DMS79 treated with DMSO at 0.1 percent for 48 hours (cell line): Measurements from ENCODE around the gene KRTAP5-4.
"Not testable (repeated sequence)": the region's sequence is repeated elsewhere in the genome, so short reads cannot be mapped to it uniquely, and the experiment has no call there.

Experiments used
- DNase-seq: peaks from one replicate; lab custom pipeline; 2025; lab: John Stamatoyannopoulos, UW

The KRTAP5-4 gene

GRCh38 chr11:1637628-1638027 is 15.7 kb upstream of the KRTAP5-4 start:
- no peak for DNase-seq

- no peak for DNase-seq
Measured at GRCh38 chr11:1636291-1636950, 14.5 kb upstream of the KRTAP5-4 start.

- no peak for DNase-seq
Measured at GRCh38 chr11:1633864-1634263, 11.9 kb upstream of the KRTAP5-4 start.

- no peak for DNase-seq
Measured at GRCh38 chr11:1632053-1632714, 10.2 kb upstream of the KRTAP5-4 start.

GRCh38 chr11:1631066-1631568 is 9.2 kb upstream of the KRTAP5-4 start:
- no peak for DNase-seq

- no peak for DNase-seq
Measured at GRCh38 chr11:1630271-1630670, 8.3 kb upstream of the KRTAP5-4 start.

- DNase-seq: no peak
Measured at GRCh38 chr11:1629326-1630185, 7.6 kb upstream of the KRTAP5-4 start, which contains the start of gene KRTAP5-5. Gene KRTAP5-5, plus strand, starts transcription at chr11:1629775. Its CDS starts 66 bp downstream, at chr11:1629841.

GRCh38 chr11:1628506-1629325 is 6.8 kb upstream of the KRTAP5-4 start:
- DNase-seq: no peak

GRCh38 chr11:1625541-1625940 is 3.6 kb upstream of the KRTAP5-4 start:
- DNase-seq: no peak

GRCh38 chr11:1624621-1625020 is 2.7 kb upstream of the KRTAP5-4 start:
- no peak for DNase-seq

GRCh38 chr11:1623716-1624115 is 1.8 kb upstream of the KRTAP5-4 start:
- DNase-seq: no peak

GRCh38 chr11:1619449-1619848 is 2.5 kb downstream of the KRTAP5-4 start:
- DNase-seq: no peak

- no peak for DNase-seq
Measured at GRCh38 chr11:1618231-1618630, 3.7 kb downstream of the KRTAP5-4 start.

GRCh38 chr11:1608363-1608762 is 13.6 kb downstream of the KRTAP5-4 start, which contains the start of gene KRTAP5-3:
Gene KRTAP5-3, minus strand, starts transcription at chr11:1608463. Its CDS starts 78 bp downstream, at chr11:1608385.
- DNase-seq: no peak

- DNase-seq: not testable (repeated sequence)
Measured at GRCh38 chr11:1607901-1608300, 14.0 kb downstream of the KRTAP5-4 start.

GRCh38 chr11:1607156-1607845 is 14.6 kb downstream of the KRTAP5-4 start:
- not testable (repeated sequence) for DNase-seq

GRCh38 chr11:1605923-1606322 is 16.0 kb downstream of the KRTAP5-4 start:
- not testable (repeated sequence) for DNase-seq

GRCh38 chr11:1604711-1605110 is 17.2 kb downstream of the KRTAP5-4 start:
- DNase-seq: no peak

GRCh38 chr11:1604181-1604580 is 17.8 kb downstream of the KRTAP5-4 start:
- DNase-seq: no peak

GRCh38 chr11:1603629-1604028 is 18.3 kb downstream of the KRTAP5-4 start:
- no peak for DNase-seq

GRCh38 chr11:1601663-1602062 is 20.3 kb downstream of the KRTAP5-4 start:
- not testable (repeated sequence) for DNase-seq
